Ishikawa (cell line): ENCODE data around the gene SV2B.

Experiments used
- CEBPB ChIP-seq: IDR thresholded peaks from 2 replicates; pipeline ENCODE4 v1.6.1; 2012
- EGR1 ChIP-seq: IDR thresholded peaks from 2 replicates; pipeline ENCODE4 v1.6.1; 2012
- TEAD4 ChIP-seq: IDR thresholded peaks from 2 replicates; pipeline ENCODE4 v1.6.1; 2012
- YY1 ChIP-seq: IDR thresholded peaks from 2 replicates; pipeline ENCODE4 v1.6.1; 2012; ENCODE audit warnings: low read depth
- TF ChIP-seq, protein P1 (sequence below): IDR thresholded peaks from 2 replicates; pipeline ENCODE4 v1.6.1; 2012; ENCODE audit warnings: low read depth, mild to moderate bottlenecking
- TF ChIP-seq, protein P2 (sequence below): IDR thresholded peaks from 2 replicates; pipeline ENCODE4 v1.6.1; 2012

DNA sequence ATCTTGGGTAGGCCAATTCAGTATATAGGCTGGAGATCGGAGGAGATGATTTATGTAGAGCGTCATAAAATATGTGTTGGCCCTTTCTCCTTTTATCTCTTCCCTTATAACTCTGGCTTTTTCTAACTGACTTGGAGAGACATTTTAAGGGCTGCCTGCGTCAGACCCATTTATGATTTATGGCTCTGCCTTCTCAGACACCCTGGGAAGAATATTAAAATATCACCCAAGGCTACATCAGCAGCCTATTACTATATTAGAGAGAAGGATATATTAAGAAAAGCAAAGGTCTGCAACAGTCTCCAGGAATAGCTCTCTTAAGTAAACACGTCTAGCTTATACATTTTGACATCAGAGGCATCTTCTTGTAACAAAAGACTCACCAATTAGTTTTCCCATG is 179.4 kb downstream of the SV2B start:
- TF ChIP-seq TEAD4 (no peak), YY1 (no peak), CEBPB (no peak), EGR1 (no peak)
- TF ChIP-seq, protein P1, sequence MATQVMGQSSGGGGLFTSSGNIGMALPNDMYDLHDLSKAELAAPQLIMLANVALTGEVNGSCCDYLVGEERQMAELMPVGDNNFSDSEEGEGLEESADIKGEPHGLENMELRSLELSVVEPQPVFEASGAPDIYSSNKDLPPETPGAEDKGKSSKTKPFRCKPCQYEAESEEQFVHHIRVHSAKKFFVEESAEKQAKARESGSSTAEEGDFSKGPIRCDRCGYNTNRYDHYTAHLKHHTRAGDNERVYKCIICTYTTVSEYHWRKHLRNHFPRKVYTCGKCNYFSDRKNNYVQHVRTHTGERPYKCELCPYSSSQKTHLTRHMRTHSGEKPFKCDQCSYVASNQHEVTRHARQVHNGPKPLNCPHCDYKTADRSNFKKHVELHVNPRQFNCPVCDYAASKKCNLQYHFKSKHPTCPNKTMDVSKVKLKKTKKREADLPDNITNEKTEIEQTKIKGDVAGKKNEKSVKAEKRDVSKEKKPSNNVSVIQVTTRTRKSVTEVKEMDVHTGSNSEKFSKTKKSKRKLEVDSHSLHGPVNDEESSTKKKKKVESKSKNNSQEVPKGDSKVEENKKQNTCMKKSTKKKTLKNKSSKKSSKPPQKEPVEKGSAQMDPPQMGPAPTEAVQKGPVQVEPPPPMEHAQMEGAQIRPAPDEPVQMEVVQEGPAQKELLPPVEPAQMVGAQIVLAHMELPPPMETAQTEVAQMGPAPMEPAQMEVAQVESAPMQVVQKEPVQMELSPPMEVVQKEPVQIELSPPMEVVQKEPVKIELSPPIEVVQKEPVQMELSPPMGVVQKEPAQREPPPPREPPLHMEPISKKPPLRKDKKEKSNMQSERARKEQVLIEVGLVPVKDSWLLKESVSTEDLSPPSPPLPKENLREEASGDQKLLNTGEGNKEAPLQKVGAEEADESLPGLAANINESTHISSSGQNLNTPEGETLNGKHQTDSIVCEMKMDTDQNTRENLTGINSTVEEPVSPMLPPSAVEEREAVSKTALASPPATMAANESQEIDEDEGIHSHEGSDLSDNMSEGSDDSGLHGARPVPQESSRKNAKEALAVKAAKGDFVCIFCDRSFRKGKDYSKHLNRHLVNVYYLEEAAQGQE = no peak
- TF ChIP-seq, protein P2, sequence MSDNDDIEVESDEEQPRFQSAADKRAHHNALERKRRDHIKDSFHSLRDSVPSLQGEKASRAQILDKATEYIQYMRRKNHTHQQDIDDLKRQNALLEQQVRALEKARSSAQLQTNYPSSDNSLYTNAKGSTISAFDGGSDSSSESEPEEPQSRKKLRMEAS = no peak
